GM12878 (cell line): ENCODE measurements around the gene PPP1R37. TPM values are rescaled to one million over a fixed set of nuclear protein-coding genes. Genes with fewer than 3 reads are reported as not detected.
A peak's percentile ranks its signal among the peaks of the same experiment; 100 is the strongest.

Experiments
- ETV6 ChIP-seq, 2 experiments: fragments of 450-650 bp in 1 of 2; IDR thresholded peaks in 1 of 2; conservative IDR thresholded peaks in 1 of 2; 2 replicates each; pipeline ENCODE4 v1.6.1; 2014; ENCODE audit warnings: antibody characterized with exemption in 1 of 2, borderline replicate concordance in 1 of 2, low read depth in 1 of 2, mild to moderate bottlenecking in 1 of 2, moderate library complexity in 1 of 2
- IKZF1 ChIP-seq: fragments of 450-650 bp; conservative IDR thresholded peaks from 2 replicates; pipeline ENCODE4 v1.6.1; 2017; ENCODE audit warnings: antibody characterized with exemption, mild to moderate bottlenecking
- NKRF ChIP-seq: fragments of 450-650 bp; conservative IDR thresholded peaks from 2 replicates; pipeline ENCODE4 v1.6.1; 2017; ENCODE audit warnings: mild to moderate bottlenecking, moderate library complexity
- SREBF2 ChIP-seq: IDR thresholded peaks from 2 replicates; pipeline ENCODE4 v1.6.1; 2012; ENCODE audit warnings: mild to moderate bottlenecking, low read length
- TAF1 ChIP-seq: IDR thresholded peaks from 2 replicates; pipeline ENCODE4 v1.6.1; 2011; ENCODE audit warnings: mild to moderate bottlenecking, low read depth, low read length, borderline replicate concordance
- TCF7 ChIP-seq: IDR thresholded peaks from 2 replicates; pipeline ENCODE4 v1.6.1; 2014; ENCODE audit warnings: antibody characterized with exemption, borderline replicate concordance
- polyA plus RNA-seq, 11 experiments: library from polyadenylated mRNA; depleted of rRNA in 4 of 11; unstranded in 6 of 11; stranded (reverse) in 5 of 11; fragments of >200 nt; fragmentation: Nextera tagmentation in 4 of 11; fragmentation: Illumina TruSeq in 1 of 11; extraction: Ambion mirVana in 4 of 11; extraction: Trizol in 1 of 11; gene quantifications; 1 replicate in 1 of 11; 2 replicates in 10 of 11; pipeline versions ENCODE4 v1.2.1 to v1.2.3, GENCODE V29; 2011 to 2016; ENCODE audit warnings: inconsistent platforms in 2 of 11, missing spikeins in 2 of 11, low read depth in 1 of 11
- total RNA-seq, 4 experiments: library from RNA; depleted of rRNA in 3 of 4; stranded (reverse); fragments of >200 nt in 3 of 4; fragmentation: Illumina TruSeq in 1 of 4; extraction: Trizol in 1 of 4; gene quantifications; 2 replicates each; pipeline versions ENCODE4 v1.2.1 to v1.2.3, GENCODE V29; 2013 to 2021

PPP1R37 gene
- total and polyA plus RNA-seq, 10 of the 15 experiments (the other 5 are each of a cell fraction or from before 2014, with no cell fraction given) = 0.09 to 21.3 (median 5.1) TPM; not detected in 1

- TF ChIP-seq NKRF (peak; percentile 91), IKZF1 (peak; percentile 62), SREBF2 (no peak), TAF1 (peak; percentile 61; the same call in 1 of the 2 replicates), TCF7 (no peak), ETV6 (conservative IDR thresholded peaks at IDR 0.05 in 1 of 2, IDR thresholded peaks at IDR 0.05 in 1 of 2; ENCODE audit: borderline replicate concordance in 1 of 2, low read depth in 1 of 2) (no peak)
Measured at GRCh38 chr19:45076029-45076850, 16.7 kb upstream of the PPP1R37 start, which contains the start of gene ZNF296 (continued).
